Stomach (tissue), 4 donors: ENCODE results near the gene TNK2.
"Not testable (repeated sequence)": the region's sequence is repeated elsewhere in the genome, so short reads cannot be mapped to it uniquely, and the experiment has no call there.

Source experiments
- CTCF ChIP-seq, 7 experiments: fragments of 450-650 bp in 4 of 7; fragments of 200-600 bp in 3 of 7; sonication (generic) in 3 of 7; IDR thresholded peaks; one replicate each; pipeline ENCODE4 v1.5.1; 2016 to 2019; ENCODE audit warnings: antibody characterized with exemption in 7 of 7, control low read depth in 2 of 7, mild to moderate bottlenecking in 1 of 7
- EP300 ChIP-seq: sonication (generic); formaldehyde crosslinking; IDR thresholded peaks from one replicate; pipeline ENCODE4 v1.6.1; 2017; ENCODE audit warnings: antibody characterized with exemption
- POLR2A ChIP-seq, 4 donors: fragments of 450-650 bp; IDR thresholded peaks; one replicate each; pipeline ENCODE4 v1.6.1; 2016; ENCODE audit warnings: antibody characterized with exemption in 4 of 4, control low read depth in 2 of 4, mild to moderate bottlenecking in 1 of 4, moderate library complexity in 1 of 4
- POLR2AphosphoS5 ChIP-seq, 3 donors: sonication (generic); formaldehyde crosslinking; IDR thresholded peaks; one replicate each; pipeline ENCODE4 v1.6.1; 2016; ENCODE audit warnings: antibody characterized with exemption in 3 of 3

- not testable (repeated sequence) for TF ChIP-seq CTCF (IDR thresholded peaks at IDR 0.05); POLR2AphosphoS5 (IDR thresholded peaks at IDR 0.05); POLR2A (IDR thresholded peaks at IDR 0.05); EP300
Observed at GRCh38 chr3:195940806-195941205, 32.5 kb upstream of the TNK2 start.
